ENCODE measurements around the gene CEP295NL. TPM values are rescaled to one million over a fixed set of nuclear protein-coding genes. Genes with fewer than 3 reads are reported as not detected.
A peak's percentile ranks its signal among the peaks of the same experiment; 100 is the strongest.

CEP295NL gene
- total and polyA plus RNA-seq, 8 donors = 0.21 to 5.1 (median 2.7) TPM

DNA sequence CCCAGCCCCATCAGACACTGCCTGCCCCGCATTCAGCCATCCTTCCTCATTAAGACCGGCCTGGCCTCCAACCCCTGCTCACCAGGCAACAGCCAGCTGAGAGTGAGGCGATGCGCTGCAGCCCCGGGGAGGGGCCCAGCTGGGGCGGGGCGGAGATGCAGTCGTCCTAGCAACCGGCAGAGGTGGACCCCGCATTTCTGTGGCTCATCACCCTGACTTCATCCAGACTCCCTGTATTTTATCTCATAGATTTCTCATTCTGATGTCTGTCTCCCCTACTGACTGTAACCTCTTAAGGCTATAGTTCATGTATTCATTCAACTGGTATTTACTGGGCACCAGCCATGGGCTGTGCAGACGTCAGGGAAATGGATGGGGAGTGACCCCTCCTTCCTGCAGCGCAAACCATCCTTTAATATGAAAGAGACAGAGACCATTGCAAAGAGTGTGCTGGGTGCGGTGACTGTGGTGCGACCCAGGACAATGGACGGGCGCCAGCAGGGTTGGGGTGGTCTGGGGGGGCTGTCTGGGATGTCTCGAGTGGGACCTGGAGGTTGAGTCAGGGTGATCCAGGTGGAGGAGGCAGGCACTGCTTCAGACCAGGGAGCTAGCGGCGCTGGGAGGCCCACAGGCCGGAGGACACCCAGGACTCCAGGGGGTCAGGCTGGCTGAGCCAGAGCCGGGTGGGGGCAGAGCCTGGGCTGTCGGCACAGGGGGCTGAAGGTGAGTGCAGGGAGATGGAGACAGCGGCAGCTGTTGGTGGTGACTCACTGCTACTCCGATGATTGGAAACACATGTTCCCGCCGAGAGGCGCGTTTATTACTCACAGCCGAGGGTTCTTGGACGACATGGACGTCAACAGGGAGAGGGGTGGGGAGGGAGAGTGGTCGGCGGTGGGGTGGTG, 32.7 kb upstream of the CEP295NL start:
- intact Hi-C loops (cut with DNase I) = loop anchor here in 1 of 3 donors (10.0 kb wide), 1 partner anchor 49 kb away; no protein-coding TSS in a partner anchor
- TF ChIP-seq, protein P1, sequence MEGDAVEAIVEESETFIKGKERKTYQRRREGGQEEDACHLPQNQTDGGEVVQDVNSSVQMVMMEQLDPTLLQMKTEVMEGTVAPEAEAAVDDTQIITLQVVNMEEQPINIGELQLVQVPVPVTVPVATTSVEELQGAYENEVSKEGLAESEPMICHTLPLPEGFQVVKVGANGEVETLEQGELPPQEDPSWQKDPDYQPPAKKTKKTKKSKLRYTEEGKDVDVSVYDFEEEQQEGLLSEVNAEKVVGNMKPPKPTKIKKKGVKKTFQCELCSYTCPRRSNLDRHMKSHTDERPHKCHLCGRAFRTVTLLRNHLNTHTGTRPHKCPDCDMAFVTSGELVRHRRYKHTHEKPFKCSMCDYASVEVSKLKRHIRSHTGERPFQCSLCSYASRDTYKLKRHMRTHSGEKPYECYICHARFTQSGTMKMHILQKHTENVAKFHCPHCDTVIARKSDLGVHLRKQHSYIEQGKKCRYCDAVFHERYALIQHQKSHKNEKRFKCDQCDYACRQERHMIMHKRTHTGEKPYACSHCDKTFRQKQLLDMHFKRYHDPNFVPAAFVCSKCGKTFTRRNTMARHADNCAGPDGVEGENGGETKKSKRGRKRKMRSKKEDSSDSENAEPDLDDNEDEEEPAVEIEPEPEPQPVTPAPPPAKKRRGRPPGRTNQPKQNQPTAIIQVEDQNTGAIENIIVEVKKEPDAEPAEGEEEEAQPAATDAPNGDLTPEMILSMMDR (IDR thresholded peaks at IDR 0.05) = no peak
- DNase-seq = peak in 2 of 6 donors; percentile 49 to 57
- ATAC-seq = no peak
- no peaks in the 10 kb centered on the region for H3K9me3 ChIP-seq
- no peak overlapping the region for H3K4me3 ChIP-seq
- peaks cover 7 to 19% (median 10%) of the 10 kb centered on the region in 3 donors for H3K4me1 ChIP-seq
- no peaks in the 10 kb centered on the region for H3K36me3 ChIP-seq
- H3K27me3 ChIP-seq = no peaks in the 10 kb centered on the region
- H3K27ac ChIP-seq = peak overlapping the region in 2 of 4 donors; percentile 91 to 96
- WGBS, 2 donors = 85% methylated on average over 33 of the region's 33 CpGs
- no peak for FAIRE-seq

- 73 to 77% methylated on average over 19 of the region's 19 CpGs for WGBS, 2 donors
- H3K27me3 ChIP-seq = no peaks in the 10 kb centered on the region
- ATAC-seq (no peak), FAIRE-seq (no peak), DNase-seq (peak in 1 of 6 donors; percentile 54)
- H3K9me3 ChIP-seq = no peaks in the 10 kb centered on the region
- no peaks in the 10 kb centered on the region for H3K36me3 ChIP-seq
- intact Hi-C loops (cut with DNase I) = loop anchor here in 1 of 3 donors (10.0 kb wide), 1 partner anchor 50 kb away; no protein-coding TSS in a partner anchor
- H3K4me3 ChIP-seq = no peak overlapping the region
- peaks cover 7 to 19% (median 10%) of the 10 kb centered on the region in 3 donors for H3K4me1 ChIP-seq
- H3K27ac ChIP-seq = peak overlapping the region; percentile 63 to 96 (median 91)
- TF ChIP-seq, protein P1 (IDR thresholded peaks at IDR 0.05) = no peak
Observed at GRCh38 chr17:78934681-78935418, 31.8 kb upstream of the CEP295NL start.

GRCh38 chr17:78933959-78934568, 31.1 kb upstream of the CEP295NL start:
- H3K9me3 ChIP-seq = no peaks in the 10 kb centered on the region
- H3K27me3 ChIP-seq = no peaks in the 10 kb centered on the region
- FAIRE-seq (peak; percentile 60), ATAC-seq (peak; percentile 91 to 95 (median 94)), DNase-seq (peak; percentile 91 to 99 (median 98))
- intact Hi-C loops (cut with DNase I) = loop anchor here in 1 of 3 donors (10.0 kb wide), 1 partner anchor 51 kb away; no protein-coding TSS in a partner anchor
- H3K36me3 ChIP-seq = no peaks in the 10 kb centered on the region
- peak overlapping the region in 1 of 4 donors; percentile 35 for H3K4me3 ChIP-seq
- WGBS, 2 donors = 5 to 6% methylated on average over 14 to 16 of the region's 16 CpGs
- H3K27ac ChIP-seq = peak overlapping the region; percentile 63 to 96 (median 91)
- peaks cover 7 to 19% (median 10%) of the 10 kb centered on the region in 3 donors for H3K4me1 ChIP-seq
- TF ChIP-seq, protein P1 (IDR thresholded peaks at IDR 0.05) = no peak

GRCh38 chr17:78933025-78933958, 30.3 kb upstream of the CEP295NL start:
- H3K4me3 ChIP-seq = peak overlapping the region in 1 of 4 donors; percentile 35
- intact Hi-C loops (cut with DNase I) = loop anchor here in 1 of 3 donors (10.0 kb wide), 1 partner anchor 52 kb away; no protein-coding TSS in a partner anchor
- no peaks in the 10 kb centered on the region for H3K27me3 ChIP-seq
- peak overlapping the region; percentile 63 to 96 (median 91) for H3K27ac ChIP-seq
- no peaks in the 10 kb centered on the region for H3K36me3 ChIP-seq
- TF ChIP-seq, protein P1 (IDR thresholded peaks at IDR 0.05) = no peak
- peak in 2 of 6 donors; percentile 50 to 52 for DNase-seq
- H3K4me1 ChIP-seq = peaks cover 7 to 19% (median 10%) of the 10 kb centered on the region in 3 donors
- ATAC-seq = peak in 3 of 4 donors; percentile 8 to 56 (median 22)
- no peak for FAIRE-seq
- WGBS, 2 donors = 77 to 87% methylated on average over 18 of the region's 18 CpGs
- no peaks in the 10 kb centered on the region for H3K9me3 ChIP-seq

Data from pancreas (tissue), 10 donors.